H1 (cell line): Measurements from ENCODE around the gene AMH. TPM values are rescaled to one million over a fixed set of nuclear protein-coding genes. Genes with fewer than 3 reads are reported as not detected.

Source experiments
- CTCF ChIA-PET: fragments of 300-600 bp; sonication (Branson Sonifier 250); formaldehyde crosslinking; loops from one replicate; lab custom pipeline; 2021; ENCODE audit not compliant: partially characterized antibody; lab: Charles Lee
- POLR2A ChIA-PET: fragments of 300-600 bp; sonication (Branson Sonifier 250); formaldehyde crosslinking; loops from one replicate; lab custom pipeline; 2021; ENCODE audit warnings: inconsistent platforms; ENCODE audit not compliant: partially characterized antibody; lab: Charles Lee
- DNase-seq, 2 experiments: peaks; one replicate each; pipeline versions ENCODE4 v3.0.0 to v3.0.0-alpha.2; 2010 to 2022; ENCODE audit warnings: low spot score in 2 of 2, low read depth in 1 of 2, mixed read lengths in 1 of 2
- FAIRE-seq: peaks from 2 replicates; lab custom pipeline; 2011; peaks lifted over from hg19 to GRCh38; lab: Jason Lieb, UNC
- H2AFZ ChIP-seq: 2 replicates; pipeline ENCODE4 v1.8.1; 2012; ENCODE audit warnings: low read length, inconsistent platforms
- H2AK5ac ChIP-seq: 2 replicates; pipeline ENCODE4 v1.6.1; 2013; ENCODE audit warnings: low read depth, low read length
- H2BK120ac ChIP-seq: replicated peaks from 2 replicates; pipeline ENCODE3; 2013; ENCODE audit warnings: low read depth, low read length, inconsistent platforms
- H2BK12ac ChIP-seq: 2 replicates; pipeline ENCODE4 v1.6.1; 2013; ENCODE audit warnings: low read depth, low read length
- H2BK15ac ChIP-seq: 2 replicates; pipeline ENCODE4 v1.6.1; 2013; ENCODE audit warnings: low read length
- H2BK20ac ChIP-seq: 2 replicates; pipeline ENCODE4 v1.6.1; 2013; ENCODE audit warnings: low read length
- H2BK5ac ChIP-seq: 2 replicates; pipeline ENCODE4 v1.6.1; 2013; ENCODE audit warnings: low read depth, low read length
- H3K14ac ChIP-seq: 2 replicates; pipeline ENCODE4 v1.6.1; 2013; ENCODE audit warnings: inconsistent platforms; ENCODE audit not compliant: insufficient read length
- H3K18ac ChIP-seq: 2 replicates; pipeline ENCODE4 v1.6.1; 2013; ENCODE audit warnings: low read length; ENCODE audit errors: extremely low read depth
- H3K23ac ChIP-seq: 2 replicates; pipeline ENCODE4 v1.6.1; 2013; ENCODE audit warnings: inconsistent platforms; ENCODE audit not compliant: insufficient read length
- H3K23me2 ChIP-seq: 2 replicates; pipeline ENCODE4 v1.6.1; 2013; ENCODE audit warnings: low read depth, low read length
- H3K27ac ChIP-seq: 2 replicates; pipeline ENCODE4 v1.6.1; 2011; ENCODE audit warnings: low read depth, low read length, inconsistent platforms
- H3K27me3 ChIP-seq, 4 experiments: replicated peaks in 1 of 4; 1 replicate in 1 of 4; 2 replicates in 3 of 4; pipeline versions ENCODE4 v1.6.1 to v1.8.1; 2011 to 2013; ENCODE audit warnings: low read length in 3 of 4, mild to moderate bottlenecking in 3 of 4, inconsistent platforms in 2 of 4, mixed read lengths in 2 of 4, moderate library complexity in 1 of 4; ENCODE audit not compliant: control insufficient read depth in 3 of 4, insufficient read depth in 3 of 4; ENCODE audit errors: extremely low read depth in 1 of 4
- H3K36me3 ChIP-seq, 4 experiments: 2 replicates each; pipeline versions ENCODE4 v1.6.1 to v1.8.1; 2011 to 2013; ENCODE audit warnings: mild to moderate bottlenecking in 4 of 4, low read length in 3 of 4, moderate library complexity in 2 of 4, control low read depth in 1 of 4, inconsistent platforms in 1 of 4; ENCODE audit not compliant: insufficient read depth in 4 of 4, control insufficient read depth in 2 of 4
- H3K4ac ChIP-seq: replicated peaks from 2 replicates; pipeline ENCODE3; 2013; ENCODE audit warnings: low read length, low read depth, mixed read lengths, inconsistent platforms; ENCODE audit not compliant: insufficient read length
- H3K4me1 ChIP-seq, 4 experiments: replicated peaks in 1 of 4; 1 replicate in 1 of 4; 2 replicates in 3 of 4; pipeline versions ENCODE4 v1.6.1 to v1.8.1; 2011 to 2013; ENCODE audit warnings: low read length in 3 of 4, inconsistent platforms in 2 of 4, mixed read lengths in 1 of 4; ENCODE audit not compliant: insufficient read depth in 4 of 4, control insufficient read depth in 3 of 4
- H3K4me2 ChIP-seq, 2 experiments: 2 replicates each; pipeline versions ENCODE4 v1.6.1 to v1.8.1; 2011 to 2013; ENCODE audit warnings: low read depth in 2 of 2, low read length in 2 of 2, control low read depth in 1 of 2, inconsistent platforms in 1 of 2, mild to moderate bottlenecking in 1 of 2; ENCODE audit not compliant: insufficient read depth in 1 of 2
- H3K4me3 ChIP-seq, 4 experiments: fragments of 200-600, 300-600 bp in 1 of 4; sonication (generic), shearing (Covaris generic), sonication (Bioruptor Twin) in 1 of 4; 2 replicates each; pipeline versions ENCODE4 v1.5.1 to v1.8.1; 2011 to 2016; ENCODE audit warnings: low read length in 4 of 4, low read depth in 3 of 4, control low read depth in 2 of 4, inconsistent platforms in 2 of 4, mild to moderate bottlenecking in 2 of 4, mixed read lengths in 1 of 4, moderate library complexity in 1 of 4; ENCODE audit not compliant: insufficient read depth in 2 of 4; ENCODE audit errors: extremely low read depth in 1 of 4
- H3K56ac ChIP-seq: replicated peaks from 2 replicates; pipeline ENCODE3; 2013; ENCODE audit warnings: low read depth, mild to moderate bottlenecking, mixed read lengths, low read length, inconsistent platforms; ENCODE audit not compliant: insufficient read length
- H3K79me1 ChIP-seq: 2 replicates; pipeline ENCODE4 v1.6.1; 2013; ENCODE audit warnings: low read depth, low read length, control low read depth
- H3K79me2 ChIP-seq, 2 experiments: 2 replicates each; pipeline versions ENCODE4 v1.6.1 to v1.8.1; 2012 to 2013; ENCODE audit warnings: low read length in 2 of 2, mild to moderate bottlenecking in 2 of 2, inconsistent platforms in 1 of 2; ENCODE audit not compliant: insufficient read depth in 2 of 2, control insufficient read depth in 1 of 2
- H3K9ac ChIP-seq, 4 experiments: replicated peaks in 1 of 4; 1 replicate in 1 of 4; 2 replicates in 3 of 4; pipeline versions ENCODE4 v1.6.1 to v1.8.1; 2011 to 2013; ENCODE audit warnings: low read depth in 3 of 4, low read length in 3 of 4, control low read depth in 2 of 4, mild to moderate bottlenecking in 2 of 4, moderate library complexity in 2 of 4, inconsistent platforms in 1 of 4; ENCODE audit errors: extremely low read depth in 1 of 4
- H3K9me3 ChIP-seq, 2 experiments: 2 replicates each; pipeline versions ENCODE4 v1.6.1 to v1.8.1; 2012 to 2013; ENCODE audit warnings: mild to moderate bottlenecking in 2 of 2, moderate library complexity in 2 of 2, control low read depth in 1 of 2, inconsistent platforms in 1 of 2, low read depth in 1 of 2, low read length in 1 of 2, mixed read lengths in 1 of 2; ENCODE audit not compliant: insufficient read depth in 2 of 2
- H4K20me1 ChIP-seq, 2 experiments: replicated peaks in 1 of 2; 2 replicates each; pipeline versions ENCODE3 to v1.8.1; 2011 to 2013; ENCODE audit warnings: inconsistent platforms in 2 of 2, low read length in 2 of 2, mild to moderate bottlenecking in 1 of 2; ENCODE audit not compliant: insufficient read depth in 2 of 2, control insufficient read depth in 1 of 2
- H4K5ac ChIP-seq: 2 replicates; pipeline ENCODE4 v1.6.1; 2013; ENCODE audit warnings: low read length, low read depth, mixed read lengths, inconsistent platforms; ENCODE audit not compliant: insufficient read length
- H4K8ac ChIP-seq: 2 replicates; pipeline ENCODE4 v1.8.0; 2013; ENCODE audit warnings: mild to moderate bottlenecking, moderate library complexity, low read length, inconsistent platforms; ENCODE audit not compliant: insufficient read depth; ENCODE audit errors: extremely low read depth
- H4K91ac ChIP-seq: replicated peaks from 2 replicates; pipeline ENCODE3; 2013; ENCODE audit warnings: low read length, mixed read lengths, inconsistent platforms; ENCODE audit not compliant: insufficient read length
- ASH2L ChIP-seq: fragments of 200-600, 300-600 bp; sonication (generic); IDR thresholded peaks from one replicate; pipeline ENCODE4 v1.7.1; 2017; ENCODE audit warnings: low read length
- BACH1 ChIP-seq: IDR thresholded peaks from 2 replicates; pipeline ENCODE4 v1.6.1; 2012; ENCODE audit warnings: low read length, improper control_type of control experiment
- TEAD4 ChIP-seq: IDR thresholded peaks from 2 replicates; pipeline ENCODE4 v1.6.1; 2012; ENCODE audit warnings: low read depth, low read length, inconsistent platforms, mixed read lengths
- WGBS, 2 experiments: shearing (Covaris generic) in 1 of 2; methylation state at CpG; one replicate each; pipeline versions ENCODE4 v1.1.6 to v1.1.7; 2013 to 2015; ENCODE audit warnings: low lambda C conversion rate in 2 of 2, mixed read lengths in 2 of 2, inconsistent platforms in 1 of 2, low coverage in 1 of 2, missing lambda C conversion rate in 1 of 2; ENCODE audit not compliant: insufficient replicate concordance in 2 of 2, insufficient coverage in 1 of 2, insufficient read length in 1 of 2; ENCODE audit errors: extremely low coverage in 1 of 2, missing lambda C conversion rate in 1 of 2; 5-methylcytosine and 5-hydroxymethylcytosine counted together
- polyA plus RNA-seq, 7 experiments: library from polyadenylated mRNA; depleted of rRNA in 3 of 7; stranded (reverse) in 5 of 7; unstranded in 2 of 7; fragments of >200 nt in 5 of 7; fragments of 200-250 nt in 2 of 7; gene quantifications; 1 replicate in 5 of 7; 2 replicates in 1 of 7; 4 replicates in 1 of 7; pipeline versions ENCODE4 v1.2.1 to v1.2.3, GENCODE V29; 2011 to 2013; ENCODE audit warnings: missing spikeins in 2 of 7, mixed read lengths in 2 of 7
- total RNA-seq: library from RNA; stranded (reverse); fragmentation: NEBNext Ultra II Directional; extraction: Animal tissue kit (Norgen Biotek cat#: 25700); gene quantifications from 2 replicates; pipeline ENCODE4 v1.2.1, GENCODE V29; 2021

The AMH gene
- total and polyA plus RNA-seq, 2 of the 8 experiments (the other 6 are each of a cell fraction or from before 2014, with no cell fraction given) = 10.5 to 15.4 TPM

DNA sequence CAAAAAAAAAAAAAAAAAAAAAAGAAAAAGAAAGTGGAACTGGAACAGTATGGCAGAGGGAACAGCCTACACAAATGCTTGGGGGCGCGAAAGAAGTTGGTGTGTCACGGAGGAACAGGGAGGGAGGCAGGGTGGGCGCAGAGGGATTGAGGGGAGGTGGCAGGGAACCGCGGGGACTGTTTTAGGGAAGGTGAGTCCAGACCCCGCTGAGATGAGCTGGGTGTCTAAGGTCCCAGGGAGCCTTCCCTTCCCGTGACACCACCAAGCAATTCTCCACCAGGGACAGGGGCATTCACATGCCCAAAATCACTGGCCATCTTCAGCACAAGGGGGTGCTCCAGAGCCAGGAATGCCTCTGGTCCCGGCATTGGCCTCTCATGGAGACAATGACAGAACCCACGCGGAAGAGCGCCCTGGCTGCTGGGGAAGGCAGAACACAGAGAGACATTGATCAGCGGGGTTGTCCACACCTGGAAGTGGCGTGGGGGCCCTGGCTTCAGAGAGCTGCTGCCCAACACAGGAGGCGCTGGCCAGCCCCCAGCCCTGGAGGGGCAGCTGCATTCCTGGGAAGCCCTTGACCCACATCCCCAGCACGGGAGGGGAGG lies 25.9 kb downstream of the AMH start:
- Histone ChIP-seq H2BK120ac (no peak overlapping the region), H3K56ac (no peak overlapping the region), H3K18ac (no peak overlapping the region), H3K4me2 (no peak overlapping the region), H3K4me1 (peaks cover 0 to 17% (median 7%) of the 10 kb centered on the region in 4 experiments; a peak in 5 of 7 replicates), H3K9ac (no peak overlapping the region), H3K4ac (no peak overlapping the region), H4K5ac (no peak overlapping the region), H3K14ac (no peak overlapping the region), H3K9me3 (no peaks in the 10 kb centered on the region), H3K79me1 (peaks cover 3% of the 10 kb centered on the region; the same call in 1 of the 2 replicates), H2BK15ac (no peak overlapping the region), H4K20me1 (peaks cover 20 to 27% of the 10 kb centered on the region in 2 experiments), H2BK12ac (no peak overlapping the region), H3K27me3 (no peaks in the 10 kb centered on the region), H2AFZ (no peak overlapping the region), H3K23ac (no peak overlapping the region), H3K79me2 (peaks cover 14 to 33% of the 10 kb centered on the region in 2 experiments; a peak in 3 of 4 replicates), H3K36me3 (peaks cover 3 to 23% (median 9%) of the 10 kb centered on the region in 4 experiments; a peak in 5 of 8 replicates), H4K91ac (peak overlapping the region; percentile 55), H4K8ac (peak overlapping the region; percentile 76), H3K27ac (peak overlapping the region; percentile 24; the same call in 1 of the 2 replicates), H2BK5ac (no peak overlapping the region), H3K23me2 (peaks cover 5% of the 10 kb centered on the region; the same call in 1 of the 2 replicates), H2AK5ac (no peak overlapping the region), H3K4me3 (no peak overlapping the region; a peak in 1 of 8 replicates), H2BK20ac (no peak overlapping the region)
- CTCF ChIA-PET = interaction anchor here (0.6 to 6.2 kb wide), 38 partner anchors 9 to 348 kb away, joined by 3 to 106 read pairs (median 6); partner anchors contain the start of genes JSRP1, LSM7, PLEKHJ1 and SPPL2B
- FAIRE-seq (peak; percentile 48), DNase-seq (peak in 1 of 2 experiments; percentile 84)
- POLR2A ChIA-PET = interaction anchor here (0.6 to 23.4 kb wide), 19 partner anchors 8 to 1986 kb away, joined by 3 to 330 read pairs (median 5); partner anchors contain the start of genes AMH, JSRP1 and PLEKHJ1
- 65% methylated on average over 16 of the region's 16 CpGs; no CpG with 5 or more reads in 1 of the 2 experiments for WGBS, 2 experiments
- TF ChIP-seq TEAD4 = peak; percentile 74
- no peak for TF ChIP-seq ASH2L
- TF ChIP-seq BACH1 = peak; percentile 77
